ENCODE data around the gene VWA8.

- TF ChIP-seq POLR2A (IDR thresholded peaks at IDR 0.05; ENCODE audit: extremely low read depth, insufficient read length) (no peak), CTCF (IDR thresholded peaks at IDR 0.05; ENCODE audit: low read depth, low read length) (no peak), MYC (IDR thresholded peaks at IDR 0.05; ENCODE audit: low read depth, low read length) (no peak)
Measured at GRCh38 chr13:41597348-41598041, 363.4 kb downstream of the VWA8 start.

All from NB4 (cell line).